AG04449 (cell line): ENCODE measurements around the gene AKAP6.

ENCODE experiments used
- CTCF ChIA-PET: fragments of 350-600 bp; formaldehyde crosslinking; extraction: SDS; loops from one replicate; lab custom pipeline; 2021; ENCODE audit warnings: antibody characterized with exemption; lab: Yijun Ruan, JAX
- POLR2A ChIA-PET: fragments of 400-600, 350-600 bp; formaldehyde crosslinking; extraction: SDS; loops from one replicate; lab custom pipeline; 2020; ENCODE audit warnings: antibody characterized with exemption, inconsistent platforms; lab: Yijun Ruan, JAX
- DNase-seq: peaks from one replicate; pipeline ENCODE4 v3.0.0-alpha.2; 2010; ENCODE audit warnings: low read depth, low spot score
- H3K4me3 ChIP-seq: 2 replicates; pipeline ENCODE4 v1.5.1; 2011; ENCODE audit warnings: low read depth, mild to moderate bottlenecking, control low read depth, low read length
- TF ChIP-seq, protein P1 (sequence below): IDR thresholded peaks from one replicate; pipeline ENCODE4 v1.5.1; 2011; ENCODE audit warnings: mild to moderate bottlenecking, moderate library complexity, low read length, control low read depth, inconsistent platforms; ENCODE audit not compliant: insufficient read depth; ENCODE audit errors: missing control alignments

AKAP6 gene, protein sequence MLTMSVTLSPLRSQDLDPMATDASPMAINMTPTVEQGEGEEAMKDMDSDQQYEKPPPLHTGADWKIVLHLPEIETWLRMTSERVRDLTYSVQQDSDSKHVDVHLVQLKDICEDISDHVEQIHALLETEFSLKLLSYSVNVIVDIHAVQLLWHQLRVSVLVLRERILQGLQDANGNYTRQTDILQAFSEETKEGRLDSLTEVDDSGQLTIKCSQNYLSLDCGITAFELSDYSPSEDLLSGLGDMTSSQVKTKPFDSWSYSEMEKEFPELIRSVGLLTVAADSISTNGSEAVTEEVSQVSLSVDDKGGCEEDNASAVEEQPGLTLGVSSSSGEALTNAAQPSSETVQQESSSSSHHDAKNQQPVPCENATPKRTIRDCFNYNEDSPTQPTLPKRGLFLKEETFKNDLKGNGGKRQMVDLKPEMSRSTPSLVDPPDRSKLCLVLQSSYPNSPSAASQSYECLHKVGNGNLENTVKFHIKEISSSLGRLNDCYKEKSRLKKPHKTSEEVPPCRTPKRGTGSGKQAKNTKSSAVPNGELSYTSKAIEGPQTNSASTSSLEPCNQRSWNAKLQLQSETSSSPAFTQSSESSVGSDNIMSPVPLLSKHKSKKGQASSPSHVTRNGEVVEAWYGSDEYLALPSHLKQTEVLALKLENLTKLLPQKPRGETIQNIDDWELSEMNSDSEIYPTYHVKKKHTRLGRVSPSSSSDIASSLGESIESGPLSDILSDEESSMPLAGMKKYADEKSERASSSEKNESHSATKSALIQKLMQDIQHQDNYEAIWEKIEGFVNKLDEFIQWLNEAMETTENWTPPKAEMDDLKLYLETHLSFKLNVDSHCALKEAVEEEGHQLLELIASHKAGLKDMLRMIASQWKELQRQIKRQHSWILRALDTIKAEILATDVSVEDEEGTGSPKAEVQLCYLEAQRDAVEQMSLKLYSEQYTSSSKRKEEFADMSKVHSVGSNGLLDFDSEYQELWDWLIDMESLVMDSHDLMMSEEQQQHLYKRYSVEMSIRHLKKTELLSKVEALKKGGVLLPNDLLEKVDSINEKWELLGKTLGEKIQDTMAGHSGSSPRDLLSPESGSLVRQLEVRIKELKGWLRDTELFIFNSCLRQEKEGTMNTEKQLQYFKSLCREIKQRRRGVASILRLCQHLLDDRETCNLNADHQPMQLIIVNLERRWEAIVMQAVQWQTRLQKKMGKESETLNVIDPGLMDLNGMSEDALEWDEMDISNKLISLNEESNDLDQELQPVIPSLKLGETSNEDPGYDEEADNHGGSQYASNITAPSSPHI (N-terminal part only)

DNA sequence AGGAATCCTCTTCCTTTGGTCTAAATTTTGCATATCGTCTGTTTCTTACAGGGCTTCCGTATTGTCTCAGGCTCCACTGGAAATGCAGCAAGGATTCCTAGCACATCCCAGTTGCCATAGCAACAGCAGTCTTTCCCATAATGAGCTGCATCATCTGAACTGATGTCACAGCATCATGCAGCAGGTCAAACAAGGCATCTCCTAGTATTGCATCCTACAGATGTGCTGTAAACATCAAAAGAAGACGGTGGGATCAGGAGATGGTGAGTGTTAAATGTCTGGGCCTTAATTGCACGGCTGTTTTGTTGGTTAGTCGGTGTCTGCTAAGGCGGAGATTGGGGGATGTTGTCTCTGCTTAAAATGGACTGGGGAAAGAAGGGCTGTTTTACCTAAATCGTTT lies at the start of gene AKAP6:
Gene AKAP6 (plus strand): TSS at position 153 of the 400 bp plus-strand sequence. CDS start 104,196 bp downstream, outside the sequence.
- H3K4me3 ChIP-seq = no peak within 1 kb of the TSS
- TF ChIP-seq, protein P1, sequence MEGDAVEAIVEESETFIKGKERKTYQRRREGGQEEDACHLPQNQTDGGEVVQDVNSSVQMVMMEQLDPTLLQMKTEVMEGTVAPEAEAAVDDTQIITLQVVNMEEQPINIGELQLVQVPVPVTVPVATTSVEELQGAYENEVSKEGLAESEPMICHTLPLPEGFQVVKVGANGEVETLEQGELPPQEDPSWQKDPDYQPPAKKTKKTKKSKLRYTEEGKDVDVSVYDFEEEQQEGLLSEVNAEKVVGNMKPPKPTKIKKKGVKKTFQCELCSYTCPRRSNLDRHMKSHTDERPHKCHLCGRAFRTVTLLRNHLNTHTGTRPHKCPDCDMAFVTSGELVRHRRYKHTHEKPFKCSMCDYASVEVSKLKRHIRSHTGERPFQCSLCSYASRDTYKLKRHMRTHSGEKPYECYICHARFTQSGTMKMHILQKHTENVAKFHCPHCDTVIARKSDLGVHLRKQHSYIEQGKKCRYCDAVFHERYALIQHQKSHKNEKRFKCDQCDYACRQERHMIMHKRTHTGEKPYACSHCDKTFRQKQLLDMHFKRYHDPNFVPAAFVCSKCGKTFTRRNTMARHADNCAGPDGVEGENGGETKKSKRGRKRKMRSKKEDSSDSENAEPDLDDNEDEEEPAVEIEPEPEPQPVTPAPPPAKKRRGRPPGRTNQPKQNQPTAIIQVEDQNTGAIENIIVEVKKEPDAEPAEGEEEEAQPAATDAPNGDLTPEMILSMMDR = no peak
- ChIA-PET CTCF (no interaction called here), POLR2A (no interaction called here)
- no peak for DNase-seq

DNA sequence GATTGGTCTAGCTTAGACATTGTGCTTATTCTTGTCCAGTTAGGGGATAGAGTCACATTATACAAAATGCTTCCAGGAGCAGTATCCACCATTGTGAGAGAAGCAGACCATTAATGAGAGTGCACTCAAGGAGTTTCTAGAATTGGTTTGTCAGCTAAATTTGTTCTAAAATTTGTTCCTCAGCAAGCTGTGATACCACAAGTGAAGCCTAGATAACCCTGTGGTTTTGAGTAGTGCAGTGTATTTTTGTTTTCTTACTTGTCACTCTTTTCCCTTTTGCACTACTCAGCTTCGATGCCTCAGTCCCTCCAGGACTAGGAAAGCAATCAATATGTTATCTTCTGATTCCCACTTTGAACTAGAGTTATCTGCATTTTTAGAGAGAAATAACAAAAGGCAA lies 42.5 kb upstream of the AKAP6 start:
- CTCF ChIA-PET = interaction anchor here (1.2 kb wide), 1 partner anchor 28 kb away, joined by 3 read pairs; no protein-coding TSS in a partner anchor
- no peak for DNase-seq
- H3K4me3 ChIP-seq = no peak overlapping the region
- TF ChIP-seq, protein P1 = no peak
- POLR2A ChIA-PET = no interaction called here

DNA sequence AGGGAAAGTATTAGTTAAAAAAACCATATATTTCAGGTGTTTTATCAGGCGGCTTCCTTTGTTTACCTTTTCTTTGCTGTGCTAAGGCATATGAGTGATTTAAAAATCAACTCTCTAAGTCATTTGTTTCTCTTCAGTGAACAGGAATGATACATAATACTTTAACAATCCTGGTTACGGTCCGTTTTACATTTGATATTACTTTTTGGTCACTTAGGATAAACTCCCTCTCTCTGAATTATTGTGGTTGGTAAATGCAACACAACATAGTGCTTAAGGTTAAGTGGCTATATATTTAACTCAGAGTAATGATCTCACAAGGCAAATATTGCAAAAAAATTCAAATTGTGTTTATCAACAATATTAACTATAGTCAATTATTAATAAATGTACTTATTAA lies 32.7 kb upstream of the AKAP6 start:
- DNase-seq = no peak
- ChIA-PET POLR2A (no interaction called here), CTCF (no interaction called here)
- TF ChIP-seq, protein P1 = no peak
- H3K4me3 ChIP-seq = no peak overlapping the region

DNA sequence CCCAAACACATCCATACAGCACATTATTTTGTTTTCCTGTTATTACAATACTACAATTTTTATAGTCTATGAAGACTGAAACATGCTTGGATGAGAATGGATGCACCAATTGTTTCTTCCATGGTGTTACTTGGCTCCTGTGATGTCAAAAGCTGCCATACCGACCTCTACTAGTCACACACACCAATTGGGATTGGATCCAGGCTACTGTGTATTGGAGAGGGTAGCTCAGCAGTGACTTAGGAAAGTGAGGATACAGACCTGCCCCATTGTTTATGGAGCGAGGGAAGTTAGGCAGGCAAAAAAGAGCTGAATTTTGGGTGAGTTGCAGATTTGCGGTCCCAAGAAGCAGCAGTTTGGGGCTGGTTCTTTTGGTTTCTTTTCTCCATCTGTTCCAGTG lies 30.8 kb upstream of the AKAP6 start:
- no peak overlapping the region for H3K4me3 ChIP-seq
- TF ChIP-seq, protein P1 = no peak
- ChIA-PET POLR2A (no interaction called here), CTCF (no interaction called here)
- no peak for DNase-seq

DNA sequence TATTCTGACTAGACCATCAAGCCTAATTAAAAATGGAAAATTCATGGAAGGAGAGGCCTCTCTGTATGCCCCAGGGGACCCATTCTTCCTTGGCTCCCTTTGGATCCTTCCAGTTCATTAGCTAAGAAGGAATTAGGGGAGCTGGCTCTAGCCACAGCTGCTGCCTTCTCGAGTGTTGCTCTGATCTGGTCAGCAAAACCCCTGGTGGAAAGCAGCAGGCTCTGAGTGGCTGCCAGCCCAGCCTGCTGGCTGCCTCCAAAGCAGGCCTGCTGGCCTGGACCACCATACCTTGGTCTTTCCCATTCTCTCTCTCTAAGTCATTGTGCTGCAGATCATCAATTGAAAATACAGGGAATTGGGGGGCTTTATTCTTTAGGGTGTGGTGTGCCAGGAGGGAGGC lies 29.0 kb upstream of the AKAP6 start:
- TF ChIP-seq, protein P1 = no peak
- DNase-seq = no peak
- POLR2A ChIA-PET = no interaction called here
- CTCF ChIA-PET = no interaction called here
- no peak overlapping the region for H3K4me3 ChIP-seq
